VCaP (cell line): ENCODE measurements around the gene SELENON.

Experiments
- H3K27ac ChIP-seq: fragments of 450-650 bp; 2 replicates; pipeline ENCODE4 v1.5.1; 2017
- TF ChIP-seq, protein P1 (sequence below): fragments of 450-650 bp; conservative IDR thresholded peaks from 2 replicates; pipeline ENCODE4 v1.5.1; 2017; ENCODE audit warnings: mild to moderate bottlenecking, moderate library complexity

The SELENON gene

DNA sequence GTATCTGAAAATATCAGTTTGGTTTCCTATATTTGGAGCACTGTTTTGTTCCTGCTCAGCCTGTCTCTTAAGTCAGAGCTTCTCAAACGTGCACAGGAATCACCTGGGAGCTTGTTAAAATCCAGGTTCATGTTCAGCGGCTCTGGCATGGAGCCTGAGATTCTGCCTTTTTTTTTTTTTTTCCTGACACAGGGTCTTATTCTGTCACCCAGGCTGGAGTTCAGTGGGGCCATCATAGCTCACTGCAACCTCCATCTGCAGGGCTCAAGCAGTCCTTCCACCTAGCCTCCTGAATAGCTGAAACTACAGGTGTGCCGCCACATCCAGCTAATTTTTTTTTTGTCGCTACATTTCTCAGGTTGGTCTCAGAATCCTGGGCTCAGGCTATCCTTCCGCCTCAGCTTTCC lies 12.2 kb upstream of the SELENON start:
- peak overlapping the region; percentile 51 for H3K27ac ChIP-seq
- TF ChIP-seq, protein P1, sequence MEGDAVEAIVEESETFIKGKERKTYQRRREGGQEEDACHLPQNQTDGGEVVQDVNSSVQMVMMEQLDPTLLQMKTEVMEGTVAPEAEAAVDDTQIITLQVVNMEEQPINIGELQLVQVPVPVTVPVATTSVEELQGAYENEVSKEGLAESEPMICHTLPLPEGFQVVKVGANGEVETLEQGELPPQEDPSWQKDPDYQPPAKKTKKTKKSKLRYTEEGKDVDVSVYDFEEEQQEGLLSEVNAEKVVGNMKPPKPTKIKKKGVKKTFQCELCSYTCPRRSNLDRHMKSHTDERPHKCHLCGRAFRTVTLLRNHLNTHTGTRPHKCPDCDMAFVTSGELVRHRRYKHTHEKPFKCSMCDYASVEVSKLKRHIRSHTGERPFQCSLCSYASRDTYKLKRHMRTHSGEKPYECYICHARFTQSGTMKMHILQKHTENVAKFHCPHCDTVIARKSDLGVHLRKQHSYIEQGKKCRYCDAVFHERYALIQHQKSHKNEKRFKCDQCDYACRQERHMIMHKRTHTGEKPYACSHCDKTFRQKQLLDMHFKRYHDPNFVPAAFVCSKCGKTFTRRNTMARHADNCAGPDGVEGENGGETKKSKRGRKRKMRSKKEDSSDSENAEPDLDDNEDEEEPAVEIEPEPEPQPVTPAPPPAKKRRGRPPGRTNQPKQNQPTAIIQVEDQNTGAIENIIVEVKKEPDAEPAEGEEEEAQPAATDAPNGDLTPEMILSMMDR = no peak

- TF ChIP-seq, protein P1 = no peak
- no peak overlapping the region for H3K27ac ChIP-seq
These were observed 9.5 kb upstream of the SELENON start for GRCh38 chr1:25790472-25790871.

DNA sequence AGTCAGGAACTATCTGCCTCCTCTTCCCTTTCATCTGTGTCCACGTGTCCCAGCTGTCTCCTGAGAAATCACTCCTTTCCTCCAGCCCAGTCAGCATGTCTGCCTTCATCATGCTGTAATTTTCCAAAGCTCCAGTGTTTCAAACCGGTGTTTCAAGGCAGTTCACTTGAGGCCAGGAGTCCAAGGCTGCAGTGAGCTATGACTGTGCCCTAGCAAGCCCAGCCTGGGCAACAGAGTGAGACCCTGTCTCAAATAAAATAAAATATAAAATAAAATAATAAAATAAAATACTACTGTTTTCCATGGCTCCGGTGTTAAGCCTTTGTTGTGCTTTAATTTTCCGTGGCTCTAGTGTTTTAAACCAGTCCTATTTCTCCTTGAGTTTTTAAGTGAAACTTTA lies 7.9 kb upstream of the SELENON start:
- H3K27ac ChIP-seq = no peak overlapping the region
- TF ChIP-seq, protein P1 = no peak

DNA sequence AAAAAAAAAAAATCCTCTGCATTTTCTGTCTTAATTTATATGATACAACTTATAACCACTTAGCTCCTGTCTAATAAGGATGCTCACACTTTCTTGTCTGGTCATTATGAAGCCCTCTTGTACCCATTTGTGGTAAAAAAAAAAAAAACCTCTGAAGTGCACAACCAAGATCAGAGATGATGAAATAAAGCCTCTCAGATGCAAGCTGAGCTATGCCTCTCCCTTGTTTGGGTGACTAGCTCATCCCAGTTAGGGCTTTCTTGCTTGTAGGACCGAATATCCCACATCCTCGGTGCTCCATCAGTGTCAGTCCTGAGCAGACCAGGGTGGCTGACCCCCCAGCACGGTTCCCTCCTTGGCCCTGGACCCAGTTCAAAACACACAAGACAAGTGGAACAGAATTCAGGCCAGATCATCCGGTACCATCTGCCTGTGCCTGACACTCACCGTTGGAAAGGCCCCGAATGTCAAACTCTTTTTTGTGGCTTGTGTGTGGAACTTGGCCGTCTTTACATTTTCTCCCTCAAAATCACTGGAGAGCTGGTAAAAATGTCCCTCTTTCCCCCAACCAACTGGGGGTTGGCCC lies 6.3 kb upstream of the SELENON start:
- TF ChIP-seq, protein P1 = no peak
- no peak overlapping the region for H3K27ac ChIP-seq

DNA sequence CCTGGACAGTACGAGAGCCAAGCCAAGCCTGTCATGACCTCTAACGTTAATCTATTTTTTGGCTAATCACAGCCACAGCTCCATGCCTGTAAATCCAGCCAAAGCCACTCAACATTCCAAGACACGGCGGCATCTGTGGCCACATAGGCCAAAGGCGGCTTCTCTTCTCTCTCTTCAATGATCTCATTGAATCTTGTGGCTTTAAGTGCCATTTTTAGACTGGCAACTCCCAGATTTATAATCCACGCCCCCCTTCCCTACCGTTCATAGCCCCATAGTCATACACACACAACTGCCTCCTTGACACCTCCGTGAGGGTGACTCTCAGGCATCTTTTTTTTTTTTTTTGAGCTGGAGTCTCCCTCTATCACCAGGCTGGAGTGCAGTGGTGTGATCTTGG lies 5.7 kb upstream of the SELENON start:
- no peak overlapping the region for H3K27ac ChIP-seq
- TF ChIP-seq, protein P1 = no peak

DNA sequence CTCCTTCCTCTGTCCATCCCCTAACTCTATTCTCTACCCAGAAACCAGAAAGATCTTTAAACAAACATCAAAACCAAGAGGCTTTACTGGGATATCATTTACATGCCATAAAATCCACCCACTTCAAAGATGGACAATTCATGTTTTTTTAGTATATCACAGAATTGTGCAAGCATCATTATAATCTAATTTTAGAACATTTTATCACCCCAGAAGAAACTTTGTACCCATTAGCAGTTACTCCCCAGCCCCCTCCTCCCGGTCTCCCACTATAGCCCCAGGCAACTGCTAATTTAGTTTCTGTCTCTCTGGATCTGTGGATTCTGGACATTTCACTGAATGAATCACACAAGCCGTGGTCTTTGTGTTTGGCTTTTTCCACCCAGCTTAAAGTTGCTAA lies 4.8 kb upstream of the SELENON start:
- H3K27ac ChIP-seq = peak overlapping the region; percentile 87; the same call in 1 of the 2 replicates
- TF ChIP-seq, protein P1 = no peak

DNA sequence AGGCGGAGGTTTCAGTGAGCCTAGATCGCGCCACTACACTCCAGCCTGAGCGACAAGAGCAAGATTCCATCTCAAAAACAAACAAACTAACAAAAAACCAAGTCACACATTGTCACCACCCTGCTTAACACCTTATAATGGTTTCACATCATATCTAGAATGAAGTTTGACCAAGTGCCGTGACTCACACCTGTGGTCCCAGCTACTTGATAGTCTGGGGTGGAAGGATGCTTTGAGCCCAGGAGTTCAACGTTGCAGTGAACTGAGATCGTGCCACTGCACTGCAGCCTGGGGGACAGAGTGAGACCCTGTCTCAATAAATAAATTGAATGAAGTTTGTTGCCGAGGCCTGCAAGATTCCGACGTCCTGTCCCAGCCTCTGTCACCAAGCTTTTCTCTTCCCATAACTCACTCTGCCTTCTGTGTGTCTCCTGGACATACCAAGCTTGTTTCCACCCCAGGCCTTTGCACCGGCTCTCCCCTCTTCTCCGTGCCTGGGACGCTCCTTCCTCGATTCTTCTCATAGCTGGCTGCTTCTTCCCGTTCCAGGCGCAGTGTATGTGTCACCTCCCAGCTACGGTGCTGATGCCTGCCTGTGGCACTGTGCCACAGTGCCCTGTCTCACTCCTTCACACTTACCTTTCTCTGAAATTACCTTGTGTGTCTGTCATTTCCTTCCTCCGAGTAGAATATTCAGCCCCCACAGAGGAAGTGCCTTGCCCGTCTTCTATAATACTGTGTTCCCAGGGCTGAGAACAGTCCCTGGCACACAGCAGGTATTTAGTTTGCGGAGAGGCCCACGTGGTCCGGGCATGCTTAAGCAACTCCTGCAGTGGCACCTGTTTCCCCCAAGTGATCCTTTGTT lies 3.8 kb upstream of the SELENON start:
- peak overlapping the region; percentile 87 for H3K27ac ChIP-seq

More for the DNA sequence above, 3.8 kb upstream of the SELENON start:
- TF ChIP-seq, protein P1 = no peak
